Middle frontal gyrus (tissue), 1 donor: ENCODE results near the gene SIN3A.
"Not testable (repeated sequence)": the region's sequence is repeated elsewhere in the genome, so short reads cannot be mapped to it uniquely, and the experiment has no call there.

Source experiments
- DNase-seq: peaks from one replicate; pipeline ENCODE4 v3.0.0-alpha.2; 2015; ENCODE audit warnings: low spot score; ENCODE audit errors: extremely low spot score

The SIN3A gene

DNA sequence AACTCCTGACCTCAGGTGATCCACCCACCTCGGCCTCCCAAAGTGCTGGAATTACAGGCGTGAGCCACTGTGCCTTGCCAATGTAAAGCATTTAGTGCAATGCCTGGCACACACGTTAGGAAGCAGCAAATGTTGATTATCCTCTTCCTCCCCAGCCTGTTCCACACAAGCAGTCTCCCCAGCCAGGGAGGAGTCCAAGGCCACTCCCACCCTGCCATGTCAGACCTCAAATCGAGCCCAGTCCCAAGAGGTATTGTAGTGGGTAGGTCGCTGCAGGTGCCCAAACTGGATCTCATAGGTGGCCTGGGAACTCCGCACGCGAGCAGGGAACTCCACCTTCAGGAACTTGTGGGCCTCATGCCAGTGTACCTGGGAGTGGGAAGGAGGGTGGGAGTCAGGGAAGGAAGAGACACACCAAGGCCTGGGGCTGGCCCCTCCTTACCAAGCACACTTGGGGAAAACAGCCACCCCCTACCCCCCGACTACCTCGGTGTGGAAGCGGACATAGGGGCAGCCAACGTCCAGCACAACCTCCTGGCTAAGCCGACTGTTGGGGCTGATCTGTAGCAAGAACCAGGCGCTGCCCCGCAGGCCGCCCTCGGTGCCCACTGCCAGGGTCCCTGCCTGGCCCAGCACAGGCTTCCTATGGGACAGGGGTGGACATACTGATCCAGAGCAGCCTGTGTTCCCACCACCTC, 93.4 kb downstream of the SIN3A start:
- no peak for DNase-seq

DNA sequence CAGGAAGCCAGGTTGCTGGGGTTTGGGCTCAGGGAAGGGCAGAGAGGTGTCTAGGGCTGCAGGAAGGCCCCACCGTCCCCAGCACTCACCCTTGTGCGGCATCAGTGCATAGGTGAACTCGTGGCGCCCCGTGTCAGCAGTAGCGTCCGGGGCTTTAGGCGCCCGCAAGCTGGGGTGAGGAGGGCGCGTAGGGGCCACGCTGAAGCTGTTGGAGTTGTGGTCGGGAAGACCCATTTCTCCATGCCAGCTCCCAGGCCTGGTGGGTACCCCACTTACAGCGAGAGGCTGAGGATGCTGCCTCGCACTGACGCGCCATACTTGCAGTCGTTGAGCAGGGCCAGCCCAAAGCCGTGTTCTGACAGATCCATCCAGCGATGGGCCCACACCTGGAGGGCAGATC, 95.0 kb downstream of the SIN3A start:
- DNase-seq = no peak

DNA sequence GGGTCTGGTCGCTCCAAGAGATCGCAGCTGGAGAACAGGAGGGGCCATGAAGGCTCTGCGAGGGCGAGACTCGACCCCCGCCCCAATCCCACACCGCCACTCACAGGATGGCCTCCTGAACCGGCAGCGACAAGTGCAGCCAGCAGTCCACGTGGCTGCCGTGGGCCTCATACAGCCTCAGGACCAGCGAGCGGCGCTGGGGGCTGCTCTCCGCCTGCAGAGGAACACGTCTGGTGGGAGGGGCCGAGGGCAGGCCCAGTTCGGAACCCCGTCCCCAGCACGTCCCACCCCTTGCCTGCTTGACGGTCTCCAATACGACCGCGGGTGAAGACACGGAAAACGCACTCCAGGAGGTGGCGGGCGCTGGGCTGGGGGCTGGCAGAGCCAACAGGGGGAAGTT, 95.5 kb downstream of the SIN3A start:
- DNase-seq = no peak

DNA sequence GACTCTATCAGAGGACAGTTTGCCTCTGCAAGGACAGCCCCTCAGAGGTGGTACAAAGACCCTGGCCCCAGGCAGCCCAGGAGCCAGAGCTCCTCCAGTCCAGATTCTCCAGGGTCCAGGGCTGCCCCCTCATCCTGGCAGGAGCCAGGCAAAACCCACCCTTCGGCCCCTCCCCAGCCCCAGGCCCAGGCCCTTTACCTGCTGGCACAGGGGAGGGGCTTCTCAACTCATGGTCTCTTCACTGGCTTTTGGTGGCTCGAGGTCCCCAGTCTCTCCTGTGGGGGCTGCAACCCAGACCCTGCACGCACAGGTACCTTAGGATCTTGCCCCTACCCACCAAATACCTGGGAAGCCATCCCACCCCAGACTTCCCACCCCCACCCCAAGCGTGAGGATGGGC, 96.1 kb downstream of the SIN3A start:
- no peak for DNase-seq

DNA sequence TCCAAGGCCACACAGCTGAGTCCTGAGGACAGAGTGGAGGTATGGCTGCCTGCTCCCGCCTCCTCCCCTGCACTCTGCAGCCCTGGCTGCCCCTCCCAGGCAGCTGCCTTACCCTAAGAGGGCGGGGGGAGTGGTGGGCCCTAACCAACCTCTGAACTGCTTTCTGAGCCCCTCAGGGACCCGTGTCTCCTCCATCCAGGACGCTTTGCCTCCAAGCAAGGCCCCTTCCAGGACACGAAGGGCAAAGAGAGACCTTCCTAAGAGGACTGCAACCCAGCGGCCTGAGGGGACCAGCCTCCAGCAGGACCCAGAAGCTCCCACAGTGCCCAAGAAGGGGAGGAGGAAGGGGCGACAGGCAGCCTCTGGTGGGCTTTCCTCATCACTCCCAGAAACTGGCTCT, 97.0 kb downstream of the SIN3A start:
- DNase-seq = no peak

DNA sequence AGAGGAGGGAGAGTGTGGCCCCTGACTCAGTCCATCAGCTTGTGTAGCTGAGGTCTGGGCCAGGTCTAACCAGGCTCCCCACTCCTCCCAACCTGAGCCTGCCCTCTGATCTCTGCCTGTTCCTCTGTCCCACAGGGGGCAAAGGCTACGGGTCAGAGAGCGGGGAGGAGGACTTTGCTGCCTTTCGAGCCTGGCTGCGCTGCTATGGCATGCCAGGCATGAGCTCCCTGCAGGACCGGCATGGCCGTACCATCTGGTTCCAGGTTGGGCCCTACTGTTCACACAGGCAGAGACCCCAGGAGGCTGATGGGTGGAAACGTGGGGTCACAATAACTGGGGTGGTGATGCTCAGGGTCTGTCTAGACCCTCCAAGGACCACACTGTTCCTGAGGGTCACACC, 97.9 kb downstream of the SIN3A start:
- DNase-seq = no peak

DNA sequence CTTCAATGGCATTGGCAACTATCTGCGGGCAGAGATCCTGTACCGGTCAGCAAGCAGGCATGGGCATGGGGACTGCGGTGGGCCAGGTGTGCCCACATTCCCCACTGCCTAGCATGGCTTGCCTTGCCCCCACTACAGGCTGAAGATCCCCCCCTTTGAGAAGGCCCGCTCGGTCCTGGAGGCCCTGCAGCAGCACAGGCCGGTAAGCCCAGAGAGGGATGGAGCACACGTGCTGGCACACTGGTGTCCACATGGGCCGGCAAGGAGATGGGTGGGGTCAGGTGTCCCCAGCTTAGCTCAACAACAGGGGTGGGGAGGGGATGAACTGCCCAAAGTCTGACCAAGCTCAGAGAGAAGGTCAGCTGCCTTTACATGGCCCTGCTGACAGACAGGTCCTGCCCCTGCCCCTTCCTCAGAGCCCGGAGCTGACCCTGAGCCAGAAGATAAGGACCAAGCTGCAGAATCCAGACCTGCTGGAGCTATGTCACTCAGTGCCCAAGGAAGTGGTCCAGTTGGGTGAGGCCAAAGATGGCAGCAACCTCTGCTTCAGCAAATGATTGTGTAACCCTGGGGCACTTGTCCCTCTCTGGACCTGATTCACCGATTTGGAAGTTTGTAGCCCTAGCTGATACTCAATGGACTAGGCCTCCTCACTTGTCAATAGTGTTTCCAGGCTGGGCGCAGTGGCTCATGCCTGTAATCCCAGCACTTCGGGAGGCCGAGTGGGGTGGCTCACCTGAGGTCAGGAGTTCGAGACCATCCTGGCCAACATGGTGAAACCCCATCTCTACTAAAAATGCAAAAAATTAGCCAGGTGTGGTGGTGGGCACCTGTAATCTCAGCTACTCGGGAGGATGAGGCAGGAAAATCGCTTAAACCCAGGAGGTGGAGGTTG, 99.1 kb downstream of the SIN3A start:
- DNase-seq = no peak

DNA sequence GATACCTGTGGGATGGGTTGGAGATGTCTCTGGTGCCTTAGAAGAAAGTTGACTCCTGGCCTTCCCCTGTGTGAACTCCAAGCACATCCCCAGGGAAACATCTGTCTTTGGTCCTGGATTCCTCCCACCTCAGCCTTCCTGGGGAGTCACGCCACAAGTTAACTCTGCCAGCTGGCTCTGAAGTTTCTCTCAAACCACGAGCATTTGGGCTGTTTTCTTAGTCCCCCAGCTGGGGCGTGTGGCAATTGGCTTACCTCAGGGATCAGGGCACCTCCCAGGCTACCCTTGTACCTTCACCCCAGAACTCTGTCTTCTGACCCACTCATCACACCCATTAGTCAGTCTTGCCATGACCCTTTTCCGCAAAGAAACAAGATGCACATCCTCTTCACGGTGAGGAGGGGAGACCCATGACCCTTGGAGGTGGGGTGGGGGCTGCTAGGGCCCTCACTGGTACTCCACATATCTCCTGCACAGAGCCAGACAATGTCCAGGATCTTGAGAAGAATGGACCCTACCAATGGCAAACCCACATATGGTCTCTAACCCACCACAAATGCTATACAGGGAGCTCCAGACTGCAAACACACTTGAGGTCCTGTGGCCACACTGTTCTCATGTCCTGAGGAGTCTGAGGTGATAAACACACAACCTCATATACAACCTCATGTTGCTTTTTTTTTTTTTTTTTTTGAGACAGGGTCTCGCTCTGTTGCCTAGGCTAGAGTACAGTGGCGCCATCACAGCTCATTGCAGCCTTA, 100.7 kb downstream of the SIN3A start:
- no peak for DNase-seq

DNA sequence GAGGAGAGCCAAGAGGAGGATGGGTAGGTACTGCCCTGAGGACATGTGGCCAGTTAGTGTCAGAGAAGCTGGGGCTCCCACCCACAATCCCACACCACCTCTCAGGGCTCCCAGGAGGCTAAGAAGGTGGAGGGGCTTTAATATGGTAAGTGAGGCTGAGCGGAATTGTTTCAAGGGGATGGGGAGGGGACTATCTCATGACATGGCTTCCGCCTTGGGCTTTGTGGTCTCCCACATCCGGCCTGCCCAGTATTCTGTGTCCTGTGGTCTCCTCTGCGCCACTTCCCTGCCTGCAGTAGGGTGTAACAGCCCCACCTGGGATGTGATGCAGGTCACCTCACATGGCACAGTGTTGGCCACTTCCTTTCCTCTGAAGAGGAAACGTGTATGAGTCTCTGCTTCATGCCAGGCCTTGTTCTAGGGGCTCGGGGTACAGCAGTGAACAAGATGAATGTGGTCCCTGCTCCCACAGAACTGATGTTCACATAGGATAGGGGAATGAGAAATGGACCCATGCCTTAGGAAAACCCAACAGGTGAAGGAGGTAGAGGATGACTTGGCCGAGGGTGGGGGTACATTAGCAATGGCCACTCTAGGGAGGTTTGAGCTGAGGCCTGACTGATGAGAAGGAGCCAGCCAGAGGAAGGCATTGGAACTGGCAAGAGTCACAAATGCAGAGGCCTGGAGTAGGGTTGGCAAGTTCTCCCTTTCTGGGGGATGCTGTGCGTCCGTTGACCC, 101.5 kb downstream of the SIN3A start:
- no peak for DNase-seq

DNA sequence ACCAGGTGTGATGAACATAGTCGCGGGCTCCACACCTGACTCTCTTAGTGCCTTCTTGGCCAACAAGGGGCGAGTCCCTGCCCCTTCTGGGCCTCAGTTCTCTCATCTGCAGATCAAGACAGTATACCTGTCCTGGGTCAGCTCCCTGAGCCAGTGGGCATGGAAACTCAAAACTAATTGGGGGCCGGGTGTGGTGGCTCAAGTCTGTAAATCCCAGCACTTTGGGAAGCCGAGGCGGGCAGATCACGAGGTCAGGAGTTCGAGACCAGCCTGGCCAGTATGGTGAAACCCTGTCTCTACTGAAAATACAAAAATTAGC, 102.2 kb downstream of the SIN3A start:
- DNase-seq = not testable (repeated sequence)

DNA sequence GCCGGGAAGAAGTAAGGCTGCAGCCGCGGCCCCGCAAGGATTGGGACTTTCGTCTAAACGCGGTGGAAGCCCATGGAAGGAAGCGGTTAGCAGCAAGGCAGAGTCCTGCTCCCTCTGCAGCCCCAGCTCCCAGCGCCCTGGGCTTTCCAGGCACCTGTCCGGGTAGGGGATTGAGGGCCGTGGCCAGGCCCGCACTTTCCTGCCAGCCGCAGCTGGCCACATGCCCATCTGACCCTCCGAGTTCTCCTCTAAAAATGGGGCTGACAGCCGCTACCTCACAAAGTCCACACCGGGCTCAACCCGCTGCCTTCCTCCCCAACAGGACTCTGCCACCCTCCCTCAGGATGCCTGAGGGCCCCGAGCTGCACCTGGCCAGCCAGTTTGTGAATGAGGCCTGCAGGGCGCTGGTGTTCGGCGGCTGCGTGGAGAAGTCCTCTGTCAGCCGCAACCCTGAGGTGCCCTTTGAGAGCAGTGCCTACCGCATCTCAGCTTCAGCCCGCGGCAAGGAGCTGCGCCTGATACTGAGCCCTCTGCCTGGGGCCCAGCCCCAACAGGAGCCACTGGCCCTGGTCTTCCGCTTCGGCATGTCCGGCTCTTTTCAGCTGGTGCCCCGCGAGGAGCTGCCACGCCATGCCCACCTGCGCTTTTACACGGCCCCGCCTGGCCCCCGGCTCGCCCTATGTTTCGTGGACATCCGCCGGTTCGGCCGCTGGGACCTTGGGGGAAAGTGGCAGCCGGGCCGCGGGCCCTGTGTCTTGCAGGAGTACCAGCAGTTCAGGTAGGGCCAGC, 102.7 kb downstream of the SIN3A start:
- no peak for DNase-seq

DNA sequence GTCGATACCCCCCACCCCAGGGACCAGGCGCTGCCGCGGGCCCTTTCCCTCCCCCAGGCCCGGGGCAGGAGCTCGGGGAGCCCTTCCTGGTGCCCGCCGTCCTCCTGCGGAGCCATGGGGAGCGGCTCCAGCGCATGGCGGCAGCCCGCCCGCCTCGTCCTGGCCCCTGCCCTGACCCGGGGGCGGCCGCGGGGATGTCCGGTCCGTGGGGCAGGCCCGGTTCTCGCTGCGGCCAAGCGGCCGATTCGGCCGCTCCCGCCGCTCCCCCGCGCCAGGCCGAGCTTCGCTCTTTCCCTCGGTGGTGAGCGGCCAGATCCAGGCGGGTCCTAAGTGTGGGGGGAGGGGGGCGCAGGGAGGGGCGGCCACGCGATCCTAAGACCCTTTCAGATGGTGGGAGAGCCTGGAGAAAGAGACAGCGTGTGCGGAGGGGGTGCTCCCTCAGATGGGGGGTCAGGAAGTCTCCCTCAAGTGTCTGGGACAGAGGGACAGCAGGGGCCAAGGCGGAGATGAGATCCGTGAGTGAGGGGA, 103.4 kb downstream of the SIN3A start:
- no peak for DNase-seq

DNA sequence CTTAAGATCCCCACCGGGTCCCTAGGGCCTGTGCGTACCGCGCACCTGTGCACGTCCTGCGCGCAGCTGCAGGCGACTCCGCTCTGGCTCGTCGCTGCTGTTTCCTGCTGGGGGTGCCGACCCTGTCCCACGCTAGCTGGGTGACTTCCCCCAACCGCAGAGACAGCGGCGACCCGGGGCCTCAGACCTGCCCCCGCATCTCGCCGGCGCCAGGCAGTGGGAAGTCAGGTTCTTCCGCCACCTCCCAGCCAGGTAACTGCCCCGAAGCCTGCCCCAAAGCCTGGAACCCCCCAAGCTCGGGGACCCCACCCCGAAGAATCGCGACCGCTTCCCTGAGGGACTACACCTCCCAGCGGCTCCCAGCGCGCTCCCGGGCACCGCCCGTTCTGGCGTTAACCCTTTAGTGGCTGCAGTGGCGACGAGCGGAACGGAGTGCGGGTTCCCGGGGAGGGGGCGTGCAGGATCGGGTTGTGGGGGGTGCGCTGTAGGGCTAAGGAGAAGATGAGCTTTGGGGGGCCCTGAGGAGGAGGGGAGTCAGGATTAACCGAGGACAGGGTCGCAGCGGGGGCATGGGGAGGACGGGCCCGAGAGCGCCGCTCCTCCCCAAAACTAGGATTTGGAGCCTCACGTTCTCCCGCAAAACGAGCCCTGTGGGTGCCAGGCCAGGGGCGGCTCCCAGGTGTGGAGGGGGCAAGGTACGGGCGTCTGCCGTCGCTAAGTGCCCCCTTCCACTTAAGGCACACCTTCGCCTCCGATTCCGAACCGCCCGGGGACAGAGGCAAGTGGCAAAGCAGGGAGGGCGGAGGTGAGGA, 104.1 kb downstream of the SIN3A start:
- no peak for DNase-seq

DNA sequence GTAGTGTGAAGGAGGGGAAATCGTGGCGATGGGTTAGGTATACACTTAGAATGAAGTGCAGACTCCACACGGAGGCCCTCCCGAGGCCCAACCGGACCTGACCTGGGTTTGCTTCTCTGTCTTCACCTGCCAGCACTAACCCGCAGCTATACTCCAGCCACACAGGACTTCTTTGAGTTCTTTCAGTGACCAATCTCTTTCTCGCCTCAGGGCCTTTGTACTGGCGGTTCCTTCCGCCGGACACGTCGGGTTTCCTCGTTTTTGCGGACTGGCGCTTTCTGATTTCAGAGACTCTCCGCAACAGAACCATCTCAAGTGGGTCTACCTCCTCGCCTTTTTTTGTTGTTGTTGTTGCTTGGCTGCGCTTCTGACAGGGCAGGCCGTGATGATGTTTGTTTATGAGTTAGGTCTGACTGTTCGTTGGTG, 104.7 kb downstream of the SIN3A start, which contains the start of gene NEIL1:
TSS of gene NEIL1 (plus strand) at position 244 of the 426 bp plus-strand sequence. CDS start 1,867 bp downstream, outside the sequence.
- no peak for DNase-seq

DNA sequence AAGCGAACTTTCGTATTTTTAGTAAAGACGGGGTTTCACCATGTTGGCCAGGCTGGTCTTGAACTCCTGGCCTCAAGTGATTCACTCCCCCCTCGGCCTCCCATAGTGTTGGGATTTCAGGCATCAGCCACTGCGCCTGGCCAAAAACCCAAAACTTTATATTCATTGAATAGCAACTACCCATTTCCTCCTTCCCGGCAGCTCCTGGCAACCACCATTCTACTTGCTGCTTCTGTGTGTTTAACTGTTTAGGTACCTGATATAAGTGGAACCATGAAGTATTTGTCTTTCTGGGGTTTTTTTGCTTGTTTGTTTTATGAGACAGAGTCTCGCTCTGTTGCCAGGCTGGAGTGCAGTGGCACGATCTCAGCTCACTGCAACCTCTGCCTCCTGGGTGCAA, 107.5 kb downstream of the SIN3A start:
- not testable (repeated sequence) for DNase-seq

DNA sequence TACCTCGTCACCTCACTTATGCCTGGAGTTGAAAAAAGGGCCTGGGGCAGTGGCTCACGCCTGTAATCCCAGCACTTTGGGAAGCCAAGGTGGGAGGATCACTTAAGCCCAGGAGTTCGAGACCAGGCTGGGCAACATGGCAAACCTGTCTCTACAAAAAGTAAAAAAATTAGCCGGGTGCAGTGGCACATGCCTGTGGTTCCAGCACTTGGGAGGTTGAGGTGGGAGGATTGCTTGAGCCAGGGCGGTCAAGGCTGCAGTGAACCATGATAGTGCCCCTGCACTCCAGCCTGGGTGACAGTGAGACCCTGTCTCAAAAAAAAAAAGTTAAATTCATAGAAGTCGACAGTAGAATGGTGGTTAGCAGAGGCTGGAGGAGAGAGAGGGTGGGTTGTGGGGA, 109.3 kb downstream of the SIN3A start:
- DNase-seq = no peak

DNA sequence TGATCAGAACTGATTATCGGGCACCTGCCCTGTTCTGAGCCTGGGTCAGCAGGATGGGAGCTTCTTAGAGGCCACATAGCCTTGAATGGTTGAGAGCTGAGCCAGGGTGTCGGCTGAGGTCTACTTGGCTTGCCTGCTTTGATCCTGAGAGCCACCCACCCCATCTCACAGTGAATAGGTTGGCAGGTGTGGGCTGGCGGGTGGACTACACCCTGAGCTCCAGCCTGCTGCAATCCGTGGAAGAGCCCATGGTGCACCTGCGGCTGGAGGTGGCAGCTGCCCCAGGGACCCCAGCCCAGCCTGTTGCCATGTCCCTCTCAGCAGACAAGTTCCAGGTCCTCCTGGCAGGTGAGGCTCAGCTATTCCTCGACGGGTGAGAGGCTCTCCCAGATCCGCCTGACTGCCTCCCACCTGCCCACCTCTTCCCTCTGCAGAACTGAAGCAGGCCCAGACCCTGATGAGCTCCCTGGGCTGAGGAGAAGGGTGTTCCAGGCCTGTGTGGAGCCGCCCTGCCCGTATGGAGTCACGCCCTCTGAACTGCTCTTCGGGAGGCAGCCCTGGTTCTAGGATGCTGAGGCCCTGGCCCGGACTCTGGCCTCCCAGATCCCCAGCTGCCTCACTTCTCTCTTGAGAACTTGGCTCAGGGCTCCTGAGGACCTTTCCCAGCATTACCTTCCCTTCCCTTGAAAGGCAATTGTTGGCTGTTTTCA, 111.8 kb downstream of the SIN3A start:
- DNase-seq = no peak

DNA sequence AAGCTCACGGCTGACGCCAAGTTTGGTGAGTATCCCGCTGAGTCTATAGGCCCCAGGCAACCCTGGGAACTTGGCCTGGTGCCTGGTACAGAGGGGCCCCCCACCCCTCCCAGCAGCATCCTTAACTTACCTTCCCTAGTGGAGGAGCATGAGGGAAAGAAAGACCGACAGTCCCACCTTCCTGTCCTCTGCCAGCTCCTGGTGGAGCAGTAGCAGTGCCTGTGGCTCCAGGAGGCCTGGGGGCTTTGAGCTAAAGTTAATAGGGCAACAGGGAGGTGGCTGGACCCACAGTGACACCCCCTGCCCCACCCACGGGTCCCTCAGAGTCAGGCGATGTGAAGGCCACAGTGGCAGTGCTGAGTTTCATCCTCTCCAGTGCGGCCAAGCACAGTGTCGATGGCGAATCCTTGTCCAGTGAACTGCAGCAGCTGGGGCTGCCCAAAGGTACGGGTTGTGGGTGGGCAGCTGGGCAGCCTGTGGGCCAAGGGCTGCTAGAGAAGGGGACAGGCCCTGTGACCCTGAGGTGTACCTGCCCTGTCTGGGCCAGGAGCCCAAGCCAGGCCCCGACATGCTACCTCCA, 112.7 kb downstream of the SIN3A start:
- DNase-seq = no peak
